Fibroblast of peridontal ligament (primary cell): ENCODE results near the gene CCL28.

ENCODE experiments used
- DNase-seq: peaks from one replicate; pipeline ENCODE4 v3.0.0-alpha.2; 2010; ENCODE audit errors: extremely low read depth

The CCL28 gene

DNA sequence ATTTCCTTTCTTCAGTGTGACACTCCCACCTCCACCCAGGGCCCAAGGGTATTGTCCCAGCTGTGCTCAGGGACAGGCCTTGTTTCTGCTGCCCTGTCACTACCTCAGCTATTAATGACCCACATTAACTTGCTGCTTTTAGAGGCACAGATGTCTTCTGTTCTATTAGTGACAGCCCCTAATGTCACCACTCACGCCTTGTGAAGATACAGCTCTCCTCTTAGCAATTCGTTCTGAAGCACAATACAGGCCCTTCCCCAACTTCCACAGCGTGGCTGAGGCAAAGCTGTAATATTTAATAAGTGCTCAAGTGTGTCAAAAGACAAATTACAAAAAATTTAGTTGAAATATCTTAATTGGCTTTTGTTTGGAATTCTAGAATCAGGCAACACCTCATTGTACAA lies 54.3 kb downstream of the CCL28 start:
- DNase-seq = no peak

DNA sequence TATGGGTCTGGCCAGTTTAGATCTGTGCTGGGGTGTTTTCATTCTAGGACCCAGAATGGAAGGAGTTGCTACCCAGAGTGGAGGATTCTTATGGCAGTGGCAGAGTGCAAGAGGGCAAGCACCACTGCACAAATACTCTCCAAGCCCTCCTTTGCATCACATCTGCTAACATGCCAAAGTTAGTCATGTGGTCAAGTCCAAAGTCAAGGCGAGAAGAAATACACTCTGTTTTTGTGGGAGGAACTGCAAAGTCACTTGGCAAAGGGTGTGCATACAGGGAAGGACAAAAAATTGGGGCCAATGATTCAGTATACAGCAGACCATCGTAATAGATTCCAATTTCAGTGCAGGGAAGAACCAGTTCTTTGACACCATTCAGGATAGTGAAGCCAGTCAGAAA lies 55.1 kb downstream of the CCL28 start:
- DNase-seq = no peak

DNA sequence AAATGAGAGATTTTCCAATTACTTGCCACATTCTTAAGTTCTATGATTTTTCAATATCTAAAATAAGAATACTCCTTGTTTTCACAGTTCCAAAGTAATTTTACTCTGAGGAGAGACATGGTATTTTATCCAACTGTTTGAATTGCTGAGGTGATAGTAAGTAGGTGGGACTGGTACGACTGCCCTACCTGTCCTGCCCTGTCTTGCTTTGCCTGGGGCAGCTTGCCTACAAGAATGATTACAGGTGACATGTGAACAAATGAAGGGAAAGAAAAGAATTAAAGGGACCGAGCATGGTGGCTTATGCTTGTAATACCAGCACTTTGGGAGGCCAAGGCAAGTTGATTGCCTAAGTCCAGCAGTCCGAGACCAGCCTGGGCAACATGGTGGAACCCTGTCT lies 57.4 kb downstream of the CCL28 start:
- no peak for DNase-seq

DNA sequence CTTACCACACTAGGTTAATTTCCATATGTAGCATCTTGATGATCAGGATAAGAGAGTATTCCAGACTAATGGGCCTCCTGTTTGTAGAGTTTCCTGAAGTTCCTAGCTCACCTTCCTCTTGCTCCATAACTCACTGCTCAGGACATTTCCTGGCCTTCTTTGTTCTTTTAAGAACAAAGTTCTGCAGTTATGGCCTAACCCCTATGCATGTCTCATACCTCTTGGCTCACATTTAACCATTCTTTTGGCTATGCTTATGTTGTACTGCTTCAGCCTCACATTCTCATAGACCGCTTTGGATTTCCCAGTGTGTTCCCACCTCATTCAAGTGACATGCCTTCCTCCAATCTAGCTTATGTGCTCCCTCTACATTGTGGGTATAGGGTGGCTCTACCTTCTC lies 58.5 kb downstream of the CCL28 start:
- DNase-seq = no peak

DNA sequence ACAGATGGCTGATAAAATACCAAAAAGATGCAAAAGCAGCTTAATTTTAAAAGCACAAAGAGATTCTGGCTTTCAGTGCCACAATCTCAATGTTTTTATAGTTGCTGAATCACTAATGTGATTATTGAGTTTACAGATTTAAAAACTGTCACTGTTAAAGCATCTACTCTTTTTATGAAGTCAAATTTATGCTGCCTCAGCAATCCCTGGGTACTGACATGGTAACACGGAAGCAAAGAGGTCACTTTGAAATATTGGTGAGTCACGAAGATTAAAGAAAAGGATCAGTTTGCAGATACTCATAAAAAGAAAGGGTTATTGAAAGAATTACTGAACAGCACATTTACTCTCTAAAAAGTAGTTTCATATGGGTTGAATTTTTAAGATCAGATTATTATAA lies 59.3 kb downstream of the CCL28 start:
- DNase-seq = no peak

DNA sequence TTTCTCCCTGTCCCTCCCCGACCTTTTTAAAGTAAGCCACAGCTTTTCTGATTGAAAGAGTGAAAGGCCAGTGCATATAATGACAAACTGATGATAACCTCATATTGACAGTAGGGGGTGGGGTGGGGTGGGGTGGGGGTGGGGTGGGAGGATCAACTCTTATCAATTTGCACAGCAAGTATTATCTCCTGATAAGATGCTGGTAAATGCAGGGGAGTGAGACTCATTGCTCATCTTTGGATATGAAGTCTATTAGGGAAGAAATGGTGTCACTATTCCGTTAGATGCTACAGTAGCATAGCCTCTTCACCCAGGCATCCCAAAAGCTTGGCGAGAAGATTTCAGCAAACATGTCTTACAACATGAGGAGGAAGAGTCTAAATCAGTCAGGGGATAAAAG lies 60.1 kb downstream of the CCL28 start:
- DNase-seq = no peak

DNA sequence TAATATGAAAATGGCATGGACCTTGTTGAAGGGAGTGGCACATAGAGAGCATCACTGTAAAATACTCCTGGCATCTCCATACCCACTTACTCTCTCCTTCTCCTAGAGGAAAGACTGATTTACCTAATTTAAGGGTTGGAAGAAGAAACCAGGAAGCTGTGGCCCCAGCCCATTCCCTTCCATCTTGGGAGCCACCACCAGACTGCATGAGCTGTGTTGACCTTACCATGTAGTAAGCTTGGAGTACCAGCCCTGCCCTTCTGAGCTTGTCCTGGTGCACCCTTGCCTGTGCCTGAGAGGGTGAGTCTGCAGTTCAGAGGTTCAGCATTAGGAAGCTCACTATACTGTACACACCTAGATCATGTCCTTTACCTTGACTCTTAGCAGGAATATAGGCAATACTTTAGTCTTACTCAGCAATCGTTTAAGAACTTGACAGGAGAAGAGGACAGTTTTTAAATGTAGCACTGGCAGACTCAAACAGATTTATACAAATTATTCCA lies 63.3 kb downstream of the CCL28 start:
- DNase-seq = no peak

DNA sequence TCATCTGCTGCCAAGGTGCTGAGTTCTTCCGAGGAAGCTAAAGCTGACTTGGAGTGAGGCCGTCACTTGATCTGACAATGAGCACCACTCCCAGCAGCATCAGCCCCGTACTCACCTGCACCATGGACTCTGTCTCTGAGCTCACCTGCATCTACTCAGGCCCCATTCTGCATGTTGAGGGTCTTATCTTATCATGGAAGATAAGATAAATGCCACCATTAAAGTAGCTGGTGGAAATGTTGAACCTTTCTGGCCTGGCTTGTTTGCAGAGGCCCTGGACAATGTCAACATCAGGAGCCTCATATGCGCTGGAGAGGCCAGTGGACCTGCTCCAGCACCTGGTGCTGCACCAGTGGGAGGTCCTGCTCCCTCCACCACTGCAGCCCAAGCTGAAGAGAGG lies 64.0 kb downstream of the CCL28 start:
- DNase-seq = no peak

DNA sequence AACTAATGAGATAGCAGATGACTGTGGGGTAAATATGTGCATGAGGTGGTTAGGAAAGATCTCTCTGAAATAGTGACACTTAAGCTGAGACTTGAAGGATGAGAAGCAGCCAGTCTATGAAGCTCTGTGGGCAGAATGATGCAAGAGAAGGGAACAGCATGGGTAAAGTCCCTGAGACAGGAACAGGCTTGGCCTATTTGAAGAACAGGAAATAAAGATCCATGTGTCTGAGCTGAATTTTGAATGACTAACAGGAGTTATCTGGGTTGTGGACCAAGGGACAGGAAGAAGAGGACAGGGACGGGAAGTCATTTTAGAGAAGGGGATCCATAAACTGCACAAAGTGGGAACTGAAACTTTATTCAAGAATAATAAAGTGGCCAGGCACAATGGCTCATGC lies 73.3 kb downstream of the CCL28 start:
- no peak for DNase-seq

DNA sequence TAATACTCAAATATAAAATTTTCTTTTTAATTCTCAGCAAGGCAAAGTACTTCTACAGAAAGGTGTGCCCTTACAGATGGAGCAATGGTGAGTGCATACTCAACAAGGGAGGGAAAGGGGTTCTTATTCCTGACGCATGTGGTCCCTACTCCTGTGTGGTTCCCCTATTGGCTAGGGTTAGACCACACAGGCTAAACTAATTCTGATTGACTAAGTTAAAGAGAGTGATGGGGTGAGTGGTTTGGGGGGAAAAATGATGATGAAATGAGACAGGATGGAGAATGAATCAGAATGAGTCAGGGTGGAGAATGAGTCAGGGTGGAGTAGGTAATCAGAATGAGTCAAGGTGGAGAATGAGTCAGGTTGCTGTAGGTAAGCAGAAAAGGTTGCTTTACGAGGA lies 76.0 kb downstream of the CCL28 start:
- no peak for DNase-seq

DNA sequence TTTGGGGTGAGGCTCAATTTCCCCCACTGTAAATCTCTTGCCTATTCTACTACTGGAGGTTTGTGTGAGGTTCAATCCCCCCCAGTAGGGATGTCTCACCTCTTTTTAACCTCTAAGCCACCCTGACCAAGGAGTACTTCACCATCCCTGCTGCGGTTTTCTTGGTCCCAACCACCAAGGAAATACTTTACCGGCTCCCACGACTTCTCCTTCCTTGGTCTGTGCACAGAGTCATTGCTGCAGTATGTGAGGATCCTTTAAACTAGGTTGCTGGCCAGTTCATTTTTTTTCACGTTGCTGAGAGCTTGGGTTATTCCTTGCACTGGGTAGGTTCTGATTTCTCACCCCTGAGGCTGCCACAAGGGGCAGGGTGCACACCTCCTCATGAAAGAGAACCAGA lies 76.5 kb downstream of the CCL28 start:
- no peak for DNase-seq

DNA sequence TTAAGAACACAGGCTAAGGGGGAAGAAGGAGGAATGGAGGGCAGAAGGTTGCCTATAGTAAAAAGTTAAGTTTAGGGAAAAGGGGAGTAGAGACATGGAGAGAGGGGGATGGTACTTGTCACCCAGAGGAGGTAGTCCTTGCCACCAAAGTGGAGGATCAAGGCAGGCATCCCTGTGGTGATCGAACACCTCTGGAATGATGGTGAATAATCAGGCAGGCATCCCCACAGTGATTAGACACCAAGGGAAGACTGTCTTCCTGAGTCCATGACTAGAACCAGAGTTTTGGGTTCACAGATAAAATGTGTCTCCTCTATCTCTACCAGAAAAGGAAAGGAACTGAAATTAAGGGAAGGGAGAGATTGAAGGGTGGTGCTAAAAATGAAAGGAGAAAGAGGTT lies 79.8 kb downstream of the CCL28 start:
- DNase-seq = no peak
